Gastrocnemius medialis (tissue), 4 donors: ENCODE measurements around the gene MFSD2A. TPM values are rescaled to one million over a fixed set of nuclear protein-coding genes. Genes with fewer than 3 reads are reported as not detected.
A peak's percentile ranks its signal among the peaks of the same experiment; 100 is the strongest.

ENCODE experiments used
- ATAC-seq, 2 donors: fragments of 150-250 bp; one replicate each; pipeline ENCODE4 v1.9.1; 2016
- DNase-seq, 2 donors: peaks; one replicate each; pipeline ENCODE4 v3.0.0-alpha.2; 2019
- H3K27ac ChIP-seq, 4 donors: fragments of 200-600 bp; sonication (generic); 1 replicate in 1 of 4; 2 replicates in 3 of 4; pipeline ENCODE4 v1.5.1; 2016 to 2018; ENCODE audit warnings: mild to moderate bottlenecking in 2 of 4, moderate library complexity in 1 of 4
- H3K27me3 ChIP-seq, 3 donors: fragments of 200-600 bp; sonication (generic) in 2 of 3; 1 replicate in 1 of 3; 2 replicates in 2 of 3; pipeline versions ENCODE4 v1.5.1 to v1.6.0; 2016 to 2019; ENCODE audit warnings: mild to moderate bottlenecking in 1 of 3, moderate library complexity in 1 of 3
- H3K36me3 ChIP-seq, 2 donors: fragments of 200-600 bp; sonication (generic) in 1 of 2; one replicate each; pipeline ENCODE4 v1.5.1; 2017 to 2018
- H3K4me1 ChIP-seq, 2 donors: fragments of 200-600 bp; sonication (generic) in 1 of 2; one replicate each; pipeline ENCODE4 v1.5.1; 2016 to 2017; ENCODE audit warnings: mild to moderate bottlenecking in 2 of 2
- H3K4me3 ChIP-seq, 4 donors: fragments of 200-600 bp; sonication (generic) in 3 of 4; 1 replicate in 1 of 4; 2 replicates in 3 of 4; pipeline ENCODE4 v1.5.1; 2016 to 2019; ENCODE audit warnings: mild to moderate bottlenecking in 2 of 4
- H3K9me3 ChIP-seq, 3 donors: fragments of 200-600 bp; sonication (generic) in 2 of 3; 1 replicate in 1 of 3; 2 replicates in 2 of 3; pipeline ENCODE4 v1.5.1; 2016 to 2019
- CTCF ChIP-seq, 5 experiments: fragments of 450-650 bp in 3 of 5; fragments of 200-600 bp in 2 of 5; sonication (generic) in 2 of 5; IDR thresholded peaks in 4 of 5; conservative IDR thresholded peaks in 1 of 5; 1 replicate in 4 of 5; 2 replicates in 1 of 5; pipeline ENCODE4 v1.5.1; 2016 to 2019; ENCODE audit warnings: antibody characterized with exemption in 5 of 5, mild to moderate bottlenecking in 3 of 5, moderate library complexity in 3 of 5
- POLR2A ChIP-seq, 2 donors: fragments of 450-650 bp; IDR thresholded peaks; one replicate each; pipeline ENCODE4 v1.6.1; 2017; ENCODE audit warnings: antibody characterized with exemption in 2 of 2, mild to moderate bottlenecking in 2 of 2, moderate library complexity in 2 of 2
- in situ Hi-C, 4 donors: fragments of 200-750 bp; cut with MboI; loops; one replicate each; pipeline versions ENCODE4 v1.15.0 to v1.8.0; 2017; ENCODE audit warnings: low sequenced_read_pairs in 4 of 4
- intact Hi-C: fragments of 100-400 bp; cut with DNase I; formaldehyde crosslinking; loops from one replicate; pipeline ENCODE4 v1.15.1; 2023; ENCODE audit warnings: low total_unique reads
- total RNA-seq, 4 donors: library from RNA; depleted of rRNA; stranded (reverse); fragments of >200 nt; gene quantifications; one replicate each; pipeline versions ENCODE4 v1.1.0 to v1.2.3, GENCODE V29; 2016

The MFSD2A gene
- total RNA-seq, 4 donors from 2014 or later, result 1.0 to 2.1 TPM; not detected in 2

GRCh38 chr1:39973503-39974135 lies 18.7 kb downstream of the MFSD2A start:
- in situ Hi-C loops, result loop anchor here (5.0 to 10.0 kb wide), 4 partner anchors 49 to 151 kb away; no protein-coding TSS in a partner anchor

GRCh38 chr1:39976732-39977131 lies 21.8 kb downstream of the MFSD2A start:
- TF ChIP-seq POLR2A (IDR thresholded peaks at IDR 0.05) (no peak), CTCF (IDR thresholded peaks at IDR 0.05 in 4 of 5, conservative IDR thresholded peaks at IDR 0.05 in 1 of 5) (no peak)
- intact Hi-C loops, result no loop called here

More at GRCh38 chr1:39973503-39974135, 18.7 kb downstream of the MFSD2A start:
- TF ChIP-seq CTCF (IDR thresholded peaks at IDR 0.05 in 4 of 5, conservative IDR thresholded peaks at IDR 0.05 in 1 of 5) (peak; percentile 86 to 97 (median 94)), POLR2A (IDR thresholded peaks at IDR 0.05) (no peak)
- no peaks in the 10 kb centered on the region for H3K27me3 ChIP-seq
- H3K27ac ChIP-seq, result no peak overlapping the region
- no peaks in the 10 kb centered on the region for H3K9me3 ChIP-seq
- peak; percentile 40 to 51 for DNase-seq
- no peak overlapping the region for H3K4me3 ChIP-seq
- H3K36me3 ChIP-seq, result no peaks in the 10 kb centered on the region
- ATAC-seq, result peak; percentile 50 to 65
- intact Hi-C loops, result loop anchor here (1.0 kb wide), 2 partner anchors 54 to 157 kb away; no protein-coding TSS in a partner anchor
- no peaks in the 10 kb centered on the region for H3K4me1 ChIP-seq

GRCh38 chr1:39977202-39977601 lies 22.3 kb downstream of the MFSD2A start:
- ATAC-seq (no peak), DNase-seq (no peak)
- H3K4me3 ChIP-seq, result no peak overlapping the region
- intact Hi-C loops (no loop called here), in situ Hi-C loops (loop anchor here in 2 of 4 donors (10.0 kb wide), 2 partner anchors 52 to 152 kb away; no protein-coding TSS in a partner anchor)
- no peak overlapping the region for H3K27ac ChIP-seq
- no peaks in the 10 kb centered on the region for H3K36me3 ChIP-seq
- TF ChIP-seq CTCF (IDR thresholded peaks at IDR 0.05 in 4 of 5, conservative IDR thresholded peaks at IDR 0.05 in 1 of 5), result no peak
- TF ChIP-seq POLR2A (IDR thresholded peaks at IDR 0.05), result no peak
- H3K4me1 ChIP-seq, result no peaks in the 10 kb centered on the region
- H3K9me3 ChIP-seq, result no peaks in the 10 kb centered on the region
- H3K27me3 ChIP-seq, result no peaks in the 10 kb centered on the region

More at GRCh38 chr1:39976732-39977131, 21.8 kb downstream of the MFSD2A start:
- H3K4me3 ChIP-seq, result no peak overlapping the region
- in situ Hi-C loops, result loop anchor here in 2 of 4 donors (10.0 kb wide), 2 partner anchors 52 to 152 kb away; no protein-coding TSS in a partner anchor
- H3K27ac ChIP-seq, result no peak overlapping the region
- H3K27me3 ChIP-seq, result no peaks in the 10 kb centered on the region
- H3K9me3 ChIP-seq, result no peaks in the 10 kb centered on the region
- H3K36me3 ChIP-seq, result no peaks in the 10 kb centered on the region
- H3K4me1 ChIP-seq, result no peaks in the 10 kb centered on the region
- DNase-seq (no peak), ATAC-seq (no peak)

GRCh38 chr1:39979654-39980053 lies 24.7 kb downstream of the MFSD2A start:
- H3K27me3 ChIP-seq, result peaks cover 0 to 3% (median 0%) of the 10 kb centered on the region in 3 donors
- no peaks in the 10 kb centered on the region for H3K36me3 ChIP-seq
- no peak for ATAC-seq
- in situ Hi-C loops, result loop anchor here in 2 of 4 donors (10.0 kb wide), 2 partner anchors 55 to 155 kb away; no protein-coding TSS in a partner anchor
- no peak overlapping the region for H3K4me3 ChIP-seq
- no peak for TF ChIP-seq CTCF (IDR thresholded peaks at IDR 0.05 in 4 of 5, conservative IDR thresholded peaks at IDR 0.05 in 1 of 5)
- no peak for TF ChIP-seq POLR2A (IDR thresholded peaks at IDR 0.05)
- H3K27ac ChIP-seq, result no peak overlapping the region
- DNase-seq, result no peak
- H3K9me3 ChIP-seq, result no peaks in the 10 kb centered on the region
- intact Hi-C loops, result no loop called here
- H3K4me1 ChIP-seq, result no peaks in the 10 kb centered on the region
